ENCODE measurements around the gene DPPA4.

Gene DPPA4

DNA sequence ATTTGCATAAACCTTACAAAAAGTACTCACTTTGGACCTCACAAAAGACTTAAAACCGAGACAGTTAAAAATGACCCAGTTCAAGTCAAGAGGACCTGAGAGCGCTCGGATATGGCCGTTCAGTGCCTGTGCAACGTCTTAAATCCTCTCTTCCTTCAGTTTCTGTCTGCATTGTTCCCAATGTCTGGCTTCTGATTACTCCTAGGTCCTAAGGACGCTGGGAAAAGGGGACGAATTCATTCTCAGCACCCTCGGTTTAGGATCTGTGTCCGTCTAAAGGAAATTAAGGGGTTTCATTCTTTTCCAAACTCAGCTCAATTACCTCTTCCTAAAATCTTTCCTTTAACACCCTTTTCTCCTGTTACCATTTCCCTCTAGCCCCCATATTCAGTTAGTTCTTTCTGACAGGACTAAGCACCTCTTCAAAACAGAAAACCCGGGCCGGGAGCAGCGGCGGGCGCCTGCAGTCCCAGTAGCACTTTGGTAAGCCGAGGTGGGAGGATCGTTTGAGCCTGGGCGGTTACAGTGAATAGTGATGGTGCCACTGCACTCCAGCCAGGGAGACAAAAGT is 970 bp downstream of the DPPA4 start:
- peak; percentile 40 to 55 (median 43) for DNase-seq

DNA sequence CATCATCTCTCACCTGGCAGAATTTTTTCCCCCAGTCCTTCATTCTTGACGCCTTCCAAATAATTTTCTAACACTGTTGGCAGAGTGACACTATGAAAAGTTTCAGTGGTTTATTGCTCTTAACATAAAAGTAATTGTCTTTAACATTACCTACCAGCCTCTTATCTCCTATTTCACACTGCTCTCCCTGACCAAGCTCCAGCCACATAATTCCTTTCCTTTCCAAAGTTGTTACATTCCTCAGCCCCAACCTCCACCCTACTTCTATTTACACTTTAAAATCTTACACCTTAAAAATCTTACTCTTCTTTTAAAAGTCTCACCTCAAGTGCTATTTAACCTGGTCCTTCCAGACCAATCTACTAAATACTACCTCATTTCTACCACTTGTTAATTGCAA is 2.8 kb downstream of the DPPA4 start:
- DNase-seq = no peak

DNA sequence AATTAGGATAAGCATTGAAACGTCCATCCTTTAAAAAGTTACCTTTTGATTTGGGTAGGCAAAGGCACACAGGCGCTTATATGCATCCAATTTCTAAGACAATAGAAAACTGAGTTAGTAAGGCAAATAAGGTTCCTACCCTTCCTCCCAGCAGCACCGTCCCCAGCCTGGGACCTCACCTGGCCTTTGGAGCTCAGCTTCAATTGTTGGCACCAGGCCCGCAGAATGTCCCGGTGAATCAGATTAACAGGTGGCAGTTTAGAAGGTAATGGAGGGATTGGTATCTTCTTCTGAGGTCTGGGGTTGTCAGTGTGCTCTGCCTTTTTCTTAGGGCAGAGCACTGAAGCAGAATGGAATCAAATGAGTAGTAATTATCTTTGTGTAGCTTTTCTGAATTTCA is 5.7 kb downstream of the DPPA4 start:
- no peak for DNase-seq

DNA sequence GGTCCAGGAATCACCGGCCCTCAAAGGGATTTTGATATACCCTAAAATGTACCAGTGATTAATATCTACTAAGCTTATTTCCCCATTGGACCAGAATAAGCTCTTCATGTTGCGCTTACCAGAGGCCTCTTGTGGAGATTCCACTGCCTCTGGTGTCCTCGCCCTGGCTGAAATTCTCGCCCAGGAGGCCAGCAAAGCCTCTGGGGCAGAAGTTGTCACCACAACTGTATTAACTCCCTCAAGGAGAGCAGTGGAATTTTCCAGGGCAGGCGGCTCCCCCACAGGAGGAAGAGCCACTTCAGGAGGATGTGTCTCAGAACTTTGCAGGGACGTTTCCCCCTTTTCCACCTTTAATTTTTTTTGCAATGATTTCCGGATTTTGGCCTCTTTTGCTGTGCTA is 6.9 kb downstream of the DPPA4 start:
- DNase-seq = no peak

DNA sequence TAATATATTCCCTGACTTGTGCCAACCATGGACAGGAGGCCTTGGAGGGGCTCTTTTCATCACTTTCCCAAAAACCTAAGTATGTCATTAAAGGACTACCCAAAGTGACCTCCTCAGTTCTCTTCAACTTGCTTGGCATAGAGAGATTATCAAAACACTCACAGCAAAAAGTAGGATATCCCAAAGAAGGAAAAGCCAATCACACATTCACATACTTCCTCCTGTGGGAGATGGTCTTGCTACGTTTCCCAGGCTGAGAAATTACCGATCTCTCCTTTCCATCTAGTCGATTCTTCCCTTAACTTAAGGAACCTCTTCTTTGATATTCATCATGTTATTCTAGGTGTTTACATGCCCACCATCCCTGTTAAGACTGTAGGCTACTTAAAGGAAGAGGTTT is 9.1 kb downstream of the DPPA4 start:
- no peak for DNase-seq

DNA sequence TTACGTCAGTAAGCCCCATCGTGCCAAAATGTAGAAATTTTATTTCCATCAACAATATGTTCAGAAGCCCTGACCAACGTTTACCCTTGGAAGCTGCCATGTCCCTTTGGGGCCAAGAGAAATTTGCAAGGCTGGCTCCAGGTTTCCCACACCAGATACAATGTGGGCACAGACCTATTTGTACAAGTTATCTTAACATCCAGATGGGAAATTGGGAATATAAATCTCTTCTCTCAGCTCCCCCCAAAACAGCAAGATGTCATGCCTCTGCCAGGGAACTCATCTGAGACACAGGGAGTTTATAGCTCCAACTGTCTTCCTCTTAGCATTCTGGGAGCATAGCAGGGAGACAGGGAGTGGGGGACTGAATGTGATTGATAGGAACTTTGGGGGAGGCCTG is 11.7 kb downstream of the DPPA4 start:
- DNase-seq = no peak

DNA sequence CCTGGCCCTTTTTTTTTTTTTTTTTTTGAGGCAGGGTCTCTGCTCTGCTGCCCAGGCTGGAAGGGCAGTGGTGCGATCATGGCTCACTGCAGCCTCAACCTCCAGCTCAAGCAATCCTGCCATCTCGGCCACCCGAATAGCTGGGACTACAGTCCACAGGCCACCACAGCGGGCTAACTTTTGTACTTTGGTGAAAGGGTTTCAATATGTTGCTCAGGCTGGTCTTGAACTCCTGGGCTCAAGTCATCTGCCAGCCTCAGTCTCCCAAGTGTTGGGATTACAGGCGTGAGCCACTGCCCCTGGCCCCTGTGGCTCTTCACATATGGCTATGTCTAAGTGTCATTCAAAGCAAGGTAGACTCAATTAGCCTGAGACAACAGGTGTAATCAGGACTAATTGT is 12.2 kb downstream of the DPPA4 start:
- no peak for DNase-seq

DNA sequence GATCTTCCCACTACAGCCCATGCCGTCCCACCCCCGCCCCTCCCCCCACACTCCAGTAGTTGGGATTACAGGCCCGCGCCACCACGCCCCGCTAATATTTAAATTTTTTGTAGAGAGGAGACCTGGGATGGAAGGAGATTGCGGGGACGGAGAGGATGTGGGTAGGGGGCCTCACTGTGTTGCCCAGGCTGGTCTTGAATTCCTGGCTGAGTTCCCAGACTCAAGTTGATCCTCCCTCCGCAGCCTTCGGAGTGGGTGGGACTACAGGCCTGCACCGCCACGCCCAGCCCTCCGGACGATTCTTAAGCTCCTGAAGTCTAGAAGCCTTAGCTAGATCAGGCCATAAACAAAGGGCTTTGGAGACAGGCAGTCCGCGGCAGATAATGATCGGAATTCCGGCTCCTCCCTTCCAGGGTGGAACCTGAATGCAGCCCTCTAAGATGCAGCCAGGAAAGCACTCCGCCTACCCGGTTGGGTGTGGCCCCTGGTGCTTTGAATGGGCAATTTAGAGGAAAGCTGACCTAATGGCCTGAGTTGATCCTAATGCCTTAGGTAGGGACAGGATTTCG is 21.1 kb downstream of the DPPA4 start, which contains the start of gene DPPA2:
Gene DPPA2 (minus strand): TSS at position 356 of the 569 bp plus-strand sequence. CDS start 1,975 bp downstream, outside the sequence.
- DNase-seq = no peak

DNA sequence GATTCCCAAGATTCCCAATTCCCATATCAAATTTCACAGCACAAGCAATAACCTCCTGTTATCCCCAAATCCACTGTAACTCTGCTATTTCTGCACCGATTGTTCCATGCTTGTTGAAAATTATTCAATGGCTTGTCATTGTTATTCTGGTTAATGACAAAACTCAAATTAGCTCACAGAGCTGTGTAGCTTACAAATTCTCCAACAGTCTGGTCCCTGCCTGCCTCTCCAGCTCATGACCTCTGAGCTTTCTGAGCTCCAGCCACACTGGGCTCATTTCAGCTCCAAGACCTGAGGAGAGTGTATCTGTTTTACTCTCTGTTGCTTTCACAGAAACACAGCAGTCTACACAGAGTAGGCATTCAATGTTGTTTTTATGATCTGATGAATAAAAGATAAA is 24.3 kb downstream of the DPPA4 start:
- DNase-seq = no peak

DNA sequence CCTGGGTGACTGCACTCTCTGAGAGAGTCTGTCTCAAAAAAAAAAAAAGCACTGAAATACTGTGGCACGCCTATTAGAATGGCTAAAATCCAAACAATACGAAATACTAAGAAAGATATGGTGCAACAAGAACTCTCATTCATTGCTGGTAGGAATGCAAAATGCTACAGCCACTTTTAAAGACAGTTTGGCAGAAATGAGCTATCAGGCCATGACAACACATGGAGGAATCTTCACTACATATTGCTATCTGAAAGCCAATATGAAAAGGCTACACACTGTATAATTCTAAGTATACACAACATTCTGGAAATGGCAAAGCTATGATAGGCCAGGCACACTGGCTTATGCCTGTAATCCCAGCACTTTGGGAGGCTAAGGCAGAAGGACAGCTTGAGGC is 39.9 kb downstream of the DPPA4 start:
- DNase-seq = no peak

DNA sequence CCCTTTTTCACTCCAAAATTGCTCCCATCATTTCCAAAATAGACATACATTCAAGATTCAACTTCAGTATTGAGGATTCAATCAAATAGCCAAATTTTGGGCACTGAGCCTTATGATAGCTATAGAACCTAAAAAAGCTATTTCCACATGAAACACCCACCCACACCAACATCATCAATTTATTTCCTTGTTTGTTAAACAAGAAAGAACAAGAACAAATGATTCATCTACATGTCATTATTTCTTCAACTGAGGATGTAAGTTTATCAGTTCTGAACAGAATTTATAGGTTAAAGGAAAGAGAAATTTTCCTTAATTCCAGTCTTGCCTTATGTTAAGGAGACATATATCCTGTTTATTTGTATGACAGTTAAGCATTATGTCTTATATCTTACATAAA is 53.3 kb downstream of the DPPA4 start:
- no peak for DNase-seq

DNA sequence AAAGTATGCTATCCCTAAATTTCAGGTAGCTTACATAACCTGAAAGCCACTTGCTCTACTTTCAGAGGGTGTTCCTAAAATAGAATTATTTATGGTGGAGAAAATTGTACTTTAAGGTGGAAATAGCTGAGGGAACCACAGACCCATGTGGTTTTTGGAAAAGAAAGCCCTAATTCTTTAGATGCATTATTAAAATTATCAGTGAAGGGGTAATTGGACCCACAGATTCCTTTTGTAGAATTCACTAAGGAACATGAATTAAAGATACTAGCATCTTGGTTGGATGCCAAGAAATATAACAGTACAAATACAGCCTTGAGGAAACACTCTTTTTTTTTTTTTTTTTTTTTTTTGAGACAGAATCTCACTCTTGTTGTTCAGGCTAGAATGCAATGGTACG is 58.8 kb downstream of the DPPA4 start:
- DNase-seq = no peak

DNA sequence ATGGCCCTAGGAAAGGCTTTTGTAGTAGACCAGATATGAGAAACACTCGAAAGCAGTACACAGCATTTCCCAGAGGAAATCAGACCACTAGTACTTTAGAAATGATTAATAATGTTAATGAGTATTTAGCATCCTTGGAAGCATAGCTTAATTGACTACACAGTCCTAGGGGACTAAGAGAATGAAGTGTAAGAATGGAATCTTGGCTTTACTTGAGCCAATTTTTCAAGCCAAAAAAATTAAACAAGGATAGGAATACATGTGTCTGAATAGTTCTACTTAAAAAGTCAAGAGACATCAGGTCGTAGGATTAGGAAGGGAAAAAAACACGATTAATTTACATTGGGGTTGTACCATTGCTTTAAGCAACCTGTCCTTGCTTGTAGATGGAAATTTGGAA is 59.2 kb downstream of the DPPA4 start:
- DNase-seq = no peak

All from suppressor macrophage treated with lipopolysaccharide for 1 hour (primary cell).